Measurements from ENCODE around the gene CDK2AP2. TPM values are rescaled to one million over a fixed set of nuclear protein-coding genes. Genes with fewer than 3 reads are reported as not detected.
A peak's percentile ranks its signal among the peaks of the same experiment; 100 is the strongest.

Gene CDK2AP2
- total and polyA plus RNA-seq, 9 of the 15 experiments (the other 6 are each of a cell fraction or from before 2014, with no cell fraction given), result 4.4 to 47.4 (median 21.7) TPM

GRCh38 chr11:67492069-67492727, 15.8 kb downstream of the CDK2AP2 start (continued):
- TF ChIP-seq FOXP4 (CRISPR knock-in tag; IDR thresholded peaks at IDR 0.05; ENCODE audit: borderline replicate concordance), result no peak

DNA sequence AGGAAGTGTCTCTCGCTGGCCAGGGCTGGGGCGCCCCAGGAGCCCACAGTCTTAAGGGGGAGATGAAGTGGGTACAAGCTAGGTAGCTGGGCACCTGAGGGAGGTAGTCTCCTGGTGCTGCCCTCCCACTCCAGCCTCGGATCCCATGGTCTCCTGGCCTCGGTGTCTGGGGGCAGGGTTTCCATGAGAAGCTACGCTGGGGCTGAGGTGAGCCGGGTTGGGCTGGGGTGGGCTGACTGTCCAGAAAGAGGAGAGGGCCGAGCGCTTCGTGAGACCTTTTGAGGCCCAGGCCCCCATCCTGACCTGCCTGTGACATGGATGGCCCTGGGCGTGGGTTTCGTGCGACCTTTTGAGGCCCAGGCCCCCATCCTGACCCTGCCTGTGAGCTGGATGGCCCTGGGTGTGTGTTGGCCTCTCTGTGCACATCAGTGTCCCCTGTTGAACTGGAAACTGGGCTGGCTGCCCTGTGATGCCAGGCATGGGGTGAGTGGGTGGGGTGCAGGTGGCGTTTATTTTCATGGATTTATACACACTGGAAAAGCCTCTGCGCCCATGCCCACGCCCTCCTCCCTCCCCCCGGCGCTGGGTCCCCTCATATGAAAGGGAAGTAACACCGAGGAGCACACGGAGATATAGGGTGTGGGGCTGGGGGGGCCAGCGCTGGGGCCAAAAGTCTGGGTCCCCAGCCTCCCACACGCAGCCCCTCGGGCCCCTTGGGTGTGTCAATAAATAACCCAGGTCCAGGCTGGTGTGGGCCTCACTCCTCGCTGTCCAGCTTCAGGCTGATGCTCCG, 16.5 kb downstream of the CDK2AP2 start:
- Histone ChIP-seq H3K27me3 (ENCODE audit: control insufficient read depth in 2 of 2, insufficient read depth in 2 of 2, low read length in 2 of 2) (no peaks in the 10 kb centered on the region), H3K79me2 (ENCODE audit: control insufficient read depth, insufficient read depth, low read length) (peaks cover 8% of the 10 kb centered on the region; the same call in 1 of the 3 replicates), H3K27ac (ENCODE audit: extremely low read depth, low read depth, low read length) (no peak overlapping the region), H3K9me3 (replicated peaks; ENCODE audit: control insufficient read depth, insufficient read depth, low read depth, low read length) (no peaks in the 10 kb centered on the region), H4K20me1 (replicated peaks; ENCODE audit: control insufficient read depth, insufficient read depth, low read length) (no peaks in the 10 kb centered on the region), H3K4me3 (no peak overlapping the region), H3K36me3 (ENCODE audit: control insufficient read depth, insufficient read depth, low read length) (peaks cover 88% of the 10 kb centered on the region; the same call in 2 of the 3 replicates), H3K4me2 (ENCODE audit: insufficient read depth, low read length) (no peak overlapping the region), H3K9ac (ENCODE audit: insufficient read depth in 1 of 2, low read depth in 2 of 2, low read length in 2 of 2) (peak overlapping the region in 1 of 2 experiments; percentile 58; a peak in 1 of 4 replicates), H2AFZ (ENCODE audit: low read depth, low read length) (no peak overlapping the region), H3K4me1 (replicated peaks in 1 of 2; ENCODE audit: control insufficient read depth in 2 of 2, insufficient read depth in 2 of 2, low read length in 2 of 2) (peaks cover under 1 to 77% of the 10 kb centered on the region in 2 experiments; a peak in 3 of 5 replicates), H3K9me1 (ENCODE audit: control insufficient read depth, insufficient read depth, low read length) (no peaks in the 10 kb centered on the region)
- FAIRE-seq, result no peak
- in situ Hi-C loops (cut with MboI) (no loop called here), intact Hi-C loops (cut with micrococcal nuclease) (no loop called here)
- DNase-seq (ENCODE audit: extremely low read depth in 1 of 4, low spot score in 3 of 4), result no peak
- WGBS (ENCODE audit: insufficient coverage, low coverage, missing lambda C conversion rate), result 94% methylated on average over 10 of the region's 24 CpGs
- ATAC-seq, result no peak
- CTCF ChIA-PET (ENCODE audit: low intra/inter-chr PET ratio), result no interaction called here
- POLR2A ChIA-PET, result interaction anchor here (0.6 to 1.4 kb wide), 8 partner anchors 10 to 545 kb away, joined by 3 to 5 read pairs (median 4); no protein-coding TSS in a partner anchor
- BruUV-seq (replicated peaks), result no TSS peak
- TF ChIP-seq RBM22 (IDR thresholded peaks at IDR 0.05; ENCODE audit: low read depth, low read length, poor library complexity, severe bottlenecking) (peak; percentile 37), SRSF9 (IDR thresholded peaks at IDR 0.05; ENCODE audit: borderline replicate concordance, low read depth, low read length) (no peak), MLLT1 (IDR thresholded peaks at IDR 0.05) (no peak)
